ENCODE data around the gene TIRAP. TPM values are rescaled to one million over a fixed set of nuclear protein-coding genes. Genes with fewer than 3 reads are reported as not detected.

Gene TIRAP
- total RNA-seq, 1 donor from 2014 or later: 3.9 TPM

DNA sequence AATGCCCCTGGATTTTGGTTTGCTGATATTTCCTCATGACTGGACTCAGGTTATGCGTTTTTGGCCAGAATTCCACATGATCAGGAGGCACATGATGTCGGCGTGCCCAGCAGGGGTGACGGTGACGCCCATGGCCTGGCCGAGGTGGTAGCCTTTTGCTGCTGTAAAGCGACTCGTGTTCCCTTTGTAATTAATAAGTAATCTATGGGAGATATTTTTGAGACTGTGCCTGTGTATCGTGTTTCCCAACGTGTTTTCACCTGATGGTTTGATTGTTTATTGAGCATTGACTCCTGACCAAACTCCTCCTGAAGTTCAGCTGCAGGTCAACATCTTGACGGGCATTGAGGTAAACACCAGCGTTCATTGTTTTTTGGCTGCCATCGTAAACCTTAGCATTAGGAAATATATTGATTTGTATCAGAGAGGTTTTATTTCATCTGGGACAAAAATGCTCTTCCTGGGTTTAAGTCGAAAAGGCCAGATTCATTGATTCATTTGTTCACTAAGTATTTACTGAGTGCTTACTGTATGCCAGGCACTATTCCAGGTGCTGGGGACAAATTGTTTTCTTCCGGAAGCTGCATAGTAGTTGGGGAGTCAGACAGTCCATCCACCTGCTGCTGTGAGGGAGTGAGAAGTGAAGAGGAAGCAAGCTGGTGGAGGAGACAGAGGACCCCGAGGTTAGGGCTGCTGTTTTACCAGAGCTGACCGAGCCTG is 44.5 kb downstream of the TIRAP start:
- no peak for DNase-seq

DNA sequence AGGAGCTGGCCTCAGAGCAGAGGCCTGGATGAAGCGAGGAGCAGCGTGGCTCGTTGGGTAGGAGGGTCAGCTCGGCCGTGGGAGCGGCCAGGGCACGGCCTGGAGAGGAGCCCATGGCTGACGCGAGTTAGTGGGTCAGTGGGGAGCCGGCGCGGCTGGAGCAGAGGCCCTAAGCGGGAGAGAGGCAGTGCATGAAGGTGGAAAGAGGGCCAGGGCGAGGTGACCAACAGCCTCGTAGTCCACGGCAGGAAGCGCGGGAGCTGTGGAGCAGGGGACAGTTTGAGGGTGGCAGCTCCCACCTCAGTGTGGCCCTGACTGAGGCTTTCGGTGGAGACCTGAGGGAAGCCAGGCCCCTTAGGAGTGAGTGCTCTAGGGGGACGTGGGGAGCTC is 45.1 kb downstream of the TIRAP start:
- DNase-seq: no peak

GRCh38 chr11:126328444-126328843 is 45.6 kb downstream of the TIRAP start:
- DNase-seq: no peak

DNA sequence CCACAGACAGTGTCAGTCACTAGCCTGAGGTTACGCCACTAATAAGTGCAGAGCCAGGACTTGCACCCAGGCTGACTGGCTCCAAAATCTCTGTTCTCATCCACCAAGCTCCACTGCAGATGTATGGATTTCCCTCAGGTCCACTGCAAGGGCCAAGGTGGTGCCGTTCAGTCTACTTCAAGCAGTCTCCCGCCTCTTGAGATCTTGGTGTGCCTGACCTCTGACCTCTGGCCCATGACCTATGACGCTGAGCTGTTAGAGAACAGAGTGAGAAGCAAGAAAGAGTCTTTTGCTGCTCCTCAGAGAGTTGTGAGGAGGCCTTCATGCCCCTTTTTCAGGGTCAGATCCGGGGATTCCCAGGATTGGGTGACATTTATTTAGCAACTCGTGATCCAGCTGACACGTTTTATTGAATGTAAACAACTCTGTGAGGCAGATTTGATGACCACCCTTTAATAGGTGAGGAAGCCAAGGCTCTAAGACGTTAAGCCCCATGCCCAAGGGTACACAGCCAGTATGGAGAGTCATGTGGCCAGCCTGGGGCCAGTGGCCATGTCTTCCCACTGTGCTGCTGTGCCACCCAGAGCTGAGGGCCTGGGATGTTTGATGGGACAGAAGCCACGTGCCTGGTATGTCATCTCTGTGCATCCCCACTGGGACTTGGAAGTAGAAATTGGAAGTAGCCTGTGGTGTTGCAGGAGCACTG is 46.2 kb downstream of the TIRAP start:
- DNase-seq: no peak

GRCh38 chr11:126329644-126330211 is 46.8 kb downstream of the TIRAP start:
- peak; percentile 32 for DNase-seq

- no peak for DNase-seq
Measured at GRCh38 chr11:126331286-126331685, 48.4 kb downstream of the TIRAP start.

GRCh38 chr11:126332221-126332711 is 49.4 kb downstream of the TIRAP start:
- DNase-seq: no peak

- DNase-seq: no peak
Measured at GRCh38 chr11:126333142-126333541, 50.2 kb downstream of the TIRAP start.

- DNase-seq: no peak
Measured at GRCh38 chr11:126334659-126335462, 52.0 kb downstream of the TIRAP start.

GRCh38 chr11:126335463-126335760 is 52.5 kb downstream of the TIRAP start:
- DNase-seq: no peak

GRCh38 chr11:126336138-126336541 is 53.2 kb downstream of the TIRAP start:
- DNase-seq: no peak

DNA sequence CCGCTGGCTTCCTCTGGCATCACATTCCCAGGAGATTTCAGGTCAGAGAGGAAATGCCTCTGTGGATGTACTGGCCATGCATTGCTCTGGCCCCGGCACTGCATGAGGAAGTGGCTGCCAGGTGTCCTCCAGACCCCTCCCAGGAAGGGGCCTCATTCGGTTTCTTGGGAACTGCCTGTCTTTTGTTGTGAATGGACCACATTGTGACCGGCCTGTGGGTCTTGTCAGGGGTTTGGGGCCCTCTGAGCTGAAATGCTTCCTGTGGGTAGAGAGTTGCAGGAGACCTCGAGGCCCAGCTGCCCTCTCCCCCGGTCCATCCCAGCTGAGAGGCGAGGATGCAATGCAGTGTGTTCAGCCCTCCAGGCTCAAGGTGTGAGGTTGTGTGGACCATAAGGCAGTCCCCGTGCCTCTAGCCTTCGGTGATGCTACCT is 53.8 kb downstream of the TIRAP start:
- DNase-seq: no peak

GRCh38 chr11:126337126-126337473 is 54.2 kb downstream of the TIRAP start:
- no peak for DNase-seq

DNA sequence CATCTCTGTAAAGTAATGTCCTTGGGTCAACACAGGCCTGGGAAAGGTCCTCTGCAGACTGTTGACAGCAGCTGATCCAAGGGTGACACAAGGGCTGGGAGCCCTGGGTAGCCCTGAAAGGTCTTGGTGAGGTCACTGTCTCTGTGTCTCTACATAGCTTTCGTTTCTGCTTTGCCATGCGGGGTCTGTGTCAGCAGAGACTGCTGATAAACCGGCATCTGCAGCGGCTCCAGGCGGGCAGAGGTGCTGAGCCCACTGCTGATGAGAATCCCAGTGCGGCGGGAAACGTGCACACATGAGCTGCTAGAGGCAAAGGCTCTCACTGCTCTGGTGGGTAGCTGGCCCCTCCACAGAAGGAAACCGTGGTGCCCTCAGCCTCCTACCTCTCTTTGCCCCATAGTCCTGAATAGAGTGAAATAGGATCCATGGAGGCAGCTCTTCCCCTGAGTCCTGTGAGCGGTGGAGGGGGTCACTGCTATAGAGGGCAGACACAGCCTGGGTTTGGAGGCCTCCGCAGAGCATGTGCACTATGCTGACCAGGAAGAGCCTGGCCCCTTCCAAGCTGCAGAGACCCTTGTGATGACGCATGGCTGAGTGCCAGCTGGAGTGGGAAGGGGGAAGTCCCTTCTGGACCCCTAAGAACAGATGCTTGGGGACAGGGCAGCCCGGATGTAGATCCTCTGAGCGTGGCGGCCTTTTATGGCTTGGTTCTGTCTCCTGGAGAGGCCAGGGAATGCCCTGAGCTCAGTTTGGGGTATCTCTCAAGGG is 54.8 kb downstream of the TIRAP start:
- DNase-seq: no peak

- DNase-seq: no peak
Measured at GRCh38 chr11:126338346-126339055, 55.6 kb downstream of the TIRAP start.

GRCh38 chr11:126339073-126339862 is 56.4 kb downstream of the TIRAP start:
- DNase-seq: no peak

DNA sequence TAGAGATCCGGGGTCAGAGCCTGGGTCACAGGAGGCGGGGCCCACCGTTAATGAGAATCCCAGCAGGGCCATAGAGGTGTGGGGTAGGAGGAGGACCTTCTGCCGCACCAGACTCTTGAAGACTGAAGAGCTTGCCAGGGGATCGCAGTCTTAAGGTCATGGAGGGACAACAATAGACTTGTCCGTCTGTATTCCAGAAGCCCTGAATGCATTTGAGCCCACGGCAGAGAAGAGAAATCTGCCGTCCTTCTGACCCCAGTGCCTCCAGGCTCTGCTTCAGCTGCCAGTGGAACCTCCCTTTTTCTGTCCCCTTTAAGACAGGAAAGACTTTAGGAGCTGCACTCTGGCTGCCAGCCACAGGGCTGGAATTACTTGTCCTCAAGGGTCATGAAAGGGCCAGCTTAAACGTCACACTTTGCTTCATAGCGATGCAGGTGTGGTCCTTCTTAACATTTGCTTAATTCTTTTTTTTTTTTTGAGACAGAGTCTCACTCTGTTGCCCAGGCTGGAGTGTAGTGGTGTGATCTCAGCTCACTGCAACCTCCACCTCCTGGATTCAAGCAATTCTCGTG is 57.1 kb downstream of the TIRAP start:
- DNase-seq: peak; percentile 33

DNA sequence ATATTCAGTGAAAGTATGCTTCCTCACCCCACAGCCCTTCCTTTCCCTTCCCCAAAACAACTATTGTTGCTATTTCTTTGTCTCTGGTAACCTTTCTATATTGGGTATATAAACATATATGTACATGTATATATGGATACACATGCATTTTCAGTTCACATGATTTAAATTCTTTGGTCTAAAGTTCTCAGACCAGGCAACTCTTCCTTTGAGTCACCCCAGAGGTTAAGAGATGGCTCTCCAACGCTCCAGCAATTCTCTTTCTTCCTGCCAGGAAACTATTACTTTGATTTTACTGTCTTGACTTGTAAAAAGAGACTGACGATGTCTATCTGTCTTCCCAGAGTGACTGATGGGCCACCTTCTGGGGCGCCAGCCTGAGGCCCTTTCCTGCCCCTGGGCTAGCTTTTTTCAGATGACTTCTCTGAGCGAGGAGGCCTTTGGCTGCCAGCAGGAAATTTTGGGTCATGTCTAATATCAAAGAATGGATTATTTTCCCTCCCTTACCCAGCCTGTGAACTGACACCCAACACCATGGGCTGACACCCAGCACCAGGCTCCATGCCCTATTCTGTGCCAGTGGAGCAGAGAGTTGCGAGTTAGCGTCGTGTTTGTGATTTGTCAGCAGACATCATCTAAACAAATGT is 58.2 kb downstream of the TIRAP start:
- DNase-seq: no peak

DNA sequence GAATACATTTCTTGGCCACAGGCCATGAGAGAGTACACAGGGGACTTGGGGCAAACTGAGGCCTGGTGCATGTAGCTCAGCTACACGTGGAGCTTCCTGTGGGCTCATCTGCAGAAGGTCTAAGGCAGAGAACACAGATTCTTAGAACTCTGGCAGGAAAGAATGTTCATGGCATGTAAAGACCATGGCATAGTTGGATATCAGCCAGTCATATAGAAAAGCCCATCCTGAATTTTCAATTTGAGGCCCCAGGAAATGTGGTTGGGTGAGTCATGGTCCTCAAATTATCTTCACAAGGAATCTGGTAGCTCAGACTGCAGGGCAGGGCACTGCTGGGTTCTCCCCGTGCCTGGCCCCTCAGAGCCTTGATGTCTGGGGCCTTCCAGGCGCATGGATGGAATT is 58.9 kb downstream of the TIRAP start:
- DNase-seq: no peak

DNA sequence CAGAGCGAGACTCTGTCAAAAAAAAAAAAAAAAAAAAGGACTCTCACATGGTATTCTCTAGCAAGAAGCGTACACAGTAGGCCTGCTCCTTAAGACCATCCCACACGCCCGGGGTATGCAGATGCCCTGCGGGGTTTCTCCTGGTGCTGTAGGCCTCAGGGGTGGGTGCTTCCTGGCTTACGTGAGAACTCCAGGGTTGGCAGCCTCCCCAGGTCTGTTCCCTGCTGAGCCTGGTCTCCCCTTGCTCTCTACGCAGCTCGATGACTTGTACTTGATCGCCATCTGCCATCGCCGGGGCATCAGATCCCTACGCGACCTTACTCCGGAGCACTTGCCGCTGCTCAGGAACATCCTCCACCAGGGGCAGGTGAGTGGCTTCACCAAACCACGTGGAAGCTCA is 60.2 kb downstream of the TIRAP start:
- no peak for DNase-seq
